B cell (primary cell): Measurements from ENCODE around the gene SSX5.
"Not testable (repeated sequence)": the region's sequence is repeated elsewhere in the genome, so short reads cannot be mapped to it uniquely, and the experiment has no call there.

ENCODE experiments used
- CTCF ChIP-seq: fragments of 200-600 bp; IDR thresholded peaks from one replicate; pipeline ENCODE4 v1.8.0; 2022; ENCODE audit warnings: antibody characterized with exemption, mild to moderate bottlenecking
- EZH2 ChIP-seq: IDR thresholded peaks from 2 replicates; pipeline ENCODE4 v1.6.1; 2012; ENCODE audit warnings: borderline replicate concordance, low read depth, mild to moderate bottlenecking, moderate library complexity, low read length; ENCODE audit not compliant: insufficient read depth, poor library complexity, severe bottlenecking

- TF ChIP-seq CTCF, EZH2: not testable (repeated sequence)
Measured at GRCh38 chrX:48141810-48142508, 54.6 kb downstream of the SSX5 start.
